GM18511 (cell line): ENCODE measurements around the gene OR10A5.
"Not testable (repeated sequence)": the region's sequence is repeated elsewhere in the genome, so short reads cannot be mapped to it uniquely, and the experiment has no call there.

Experiments
- ATAC-seq: cut with Tn5 transposase; IDR thresholded peaks from one replicate; pipeline ENCODE4 v1.9.1; 2021; ENCODE audit warnings: mild to moderate bottlenecking, moderate library complexity; ENCODE audit not compliant: unreplicated experiment

The OR10A5 gene

GRCh38 chr11:6845383-6845782 is at the start of gene OR10A5:
OR10A5 (plus strand) TSS chr11:6845683; CDS start chr11:6845683, 0 bp downstream.
- ATAC-seq = no peak

DNA sequence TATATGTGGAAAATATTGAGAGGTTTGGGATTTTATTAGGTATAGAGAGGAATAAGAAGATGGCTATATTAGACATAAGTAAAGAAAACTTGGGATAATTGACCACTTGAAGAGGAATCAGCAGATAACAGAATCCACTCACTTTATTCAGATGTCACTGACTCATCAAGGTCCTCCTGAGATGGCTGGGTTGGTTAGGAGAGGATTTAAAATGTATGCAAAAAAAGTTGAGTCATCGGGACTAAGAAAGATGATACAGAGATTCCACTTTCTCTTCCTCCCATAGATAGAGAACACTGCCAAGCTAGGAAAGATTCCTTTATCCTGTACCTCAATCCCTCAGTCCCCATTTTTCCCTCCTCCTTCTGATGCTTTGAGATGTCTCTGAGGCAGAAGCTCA is 46.1 kb upstream of the OR10A5 start, which contains the start of gene OR6A2:
OR6A2 (minus strand) TSS at position 288 of the 400 bp plus-strand sequence. CDS start 3,981 bp downstream, outside the sequence.
- no peak for ATAC-seq

GRCh38 chr11:6801075-6801474 is 44.4 kb upstream of the OR10A5 start:
- not testable (repeated sequence) for ATAC-seq

DNA sequence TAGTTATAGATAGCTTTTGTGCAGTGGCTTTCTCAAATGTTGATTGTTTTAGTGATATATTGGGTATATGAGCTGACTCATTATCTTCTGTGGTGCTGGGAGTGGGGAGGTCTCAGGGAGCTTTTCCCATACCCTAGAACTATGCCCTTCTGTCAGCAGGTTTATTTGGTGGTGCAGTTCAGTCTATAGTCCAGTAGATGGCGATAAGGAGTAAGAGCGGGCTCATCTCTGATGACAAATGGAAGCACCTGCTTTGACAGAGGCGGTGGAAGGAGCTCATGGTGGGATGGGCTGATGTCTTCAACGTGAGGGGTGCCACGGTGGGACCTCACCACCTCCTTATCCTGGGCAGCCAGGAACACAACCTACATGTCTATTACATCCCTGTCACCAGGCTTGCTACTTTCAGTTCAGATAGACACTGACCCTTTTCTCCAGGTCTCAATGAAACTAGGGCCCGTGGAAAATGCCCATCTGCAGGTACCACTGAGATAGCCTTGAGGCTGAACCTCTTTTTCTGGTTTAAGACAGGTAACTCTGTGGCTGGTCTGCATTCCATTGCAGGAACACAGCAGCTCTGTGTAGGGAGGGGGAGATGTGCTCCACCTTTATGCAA is 33.0 kb upstream of the OR10A5 start:
- peak; percentile 95 for ATAC-seq

DNA sequence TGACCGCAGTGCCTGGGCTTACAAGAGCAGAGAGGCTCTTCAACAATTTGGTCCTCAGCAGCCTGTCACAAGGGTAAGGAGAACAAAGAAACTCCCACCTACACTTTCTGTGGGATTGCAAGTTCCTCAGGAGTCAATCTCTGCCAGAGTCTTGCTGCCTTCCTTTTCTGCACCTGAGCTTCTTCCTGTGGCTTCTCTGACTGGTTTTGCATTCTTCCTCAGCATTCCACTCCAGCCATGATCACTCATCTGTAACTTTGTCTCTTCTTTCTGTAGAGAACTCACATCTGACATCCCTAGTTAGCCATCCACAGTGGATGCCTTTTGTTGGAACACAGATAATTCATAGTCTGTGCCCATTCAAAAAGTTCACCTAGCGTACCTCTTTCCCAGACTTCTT is 31.8 kb upstream of the OR10A5 start:
- no peak for ATAC-seq

- no peak for ATAC-seq
Observed at GRCh38 chr11:6817694-6818093, 27.8 kb upstream of the OR10A5 start.

- ATAC-seq = no peak
Observed at GRCh38 chr11:6818967-6819366, 26.5 kb upstream of the OR10A5 start.

- ATAC-seq = no peak
Observed at GRCh38 chr11:6824136-6824823, 21.2 kb upstream of the OR10A5 start.

DNA sequence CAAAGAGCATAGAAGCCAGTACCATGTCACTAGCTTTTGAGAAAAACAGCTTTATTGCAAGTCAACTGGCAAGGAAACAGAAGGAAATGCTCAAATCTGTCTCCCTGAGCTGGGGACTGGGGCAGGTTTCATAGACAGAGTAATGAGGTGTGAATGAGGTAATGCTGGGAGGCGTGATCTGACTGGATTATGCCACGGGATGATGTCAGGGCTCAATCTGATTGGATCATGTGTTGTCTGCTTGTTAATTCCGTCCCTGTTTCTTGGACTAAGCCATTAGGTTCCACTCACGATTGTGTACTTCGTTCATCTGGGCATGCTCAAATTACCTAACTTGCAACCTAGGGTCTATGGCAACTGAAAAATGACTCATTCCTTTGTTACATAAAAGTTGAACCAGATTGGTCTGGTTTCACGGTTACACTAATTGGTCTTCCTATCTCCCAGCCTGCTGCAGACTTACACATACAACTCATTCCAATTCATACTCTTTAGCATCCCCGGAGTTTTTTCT is 20.2 kb upstream of the OR10A5 start:
- ATAC-seq = no peak

- no peak for ATAC-seq
Observed at GRCh38 chr11:6828103-6828502, 17.4 kb upstream of the OR10A5 start.

DNA sequence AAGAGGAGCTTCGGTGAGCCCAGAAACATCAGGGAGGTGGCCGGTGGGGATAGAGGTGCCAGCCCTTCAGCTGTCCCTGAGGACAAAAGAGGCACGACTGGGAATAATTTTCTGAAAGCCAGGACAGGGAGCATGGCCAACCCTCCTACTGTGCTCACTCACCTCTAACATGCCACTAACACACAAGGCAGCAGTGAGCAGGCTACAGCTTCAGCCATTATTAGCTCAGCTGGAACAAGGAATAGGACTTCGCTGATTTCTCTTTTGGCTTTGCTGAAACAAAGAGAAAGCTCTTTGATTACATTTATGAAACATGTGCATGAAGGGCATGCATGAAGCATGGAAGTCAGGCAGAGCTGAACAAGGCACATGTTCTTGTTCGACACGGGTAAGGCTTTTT is 12.1 kb upstream of the OR10A5 start:
- ATAC-seq = no peak

DNA sequence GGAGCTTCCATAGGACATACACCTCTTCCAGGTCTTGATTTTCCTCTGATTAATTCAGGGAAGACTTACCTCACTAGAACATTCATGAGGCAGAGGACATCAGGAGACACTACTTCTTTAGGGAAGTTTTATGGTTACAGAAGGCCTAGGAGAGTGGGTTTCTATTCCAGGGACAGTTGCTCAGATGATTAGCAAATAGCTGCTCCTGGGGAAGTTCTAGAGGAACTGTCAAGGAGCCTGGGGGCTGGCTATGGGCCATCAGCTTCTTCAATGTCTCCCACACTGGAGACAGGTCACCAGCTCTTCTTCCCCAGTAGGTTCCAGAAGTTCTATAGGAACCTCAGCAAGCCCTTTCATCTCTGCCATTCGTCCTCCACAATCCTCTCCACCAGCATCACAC is 11.5 kb upstream of the OR10A5 start:
- no peak for ATAC-seq

GRCh38 chr11:6841694-6842093 is 3.8 kb upstream of the OR10A5 start:
- no peak for ATAC-seq

DNA sequence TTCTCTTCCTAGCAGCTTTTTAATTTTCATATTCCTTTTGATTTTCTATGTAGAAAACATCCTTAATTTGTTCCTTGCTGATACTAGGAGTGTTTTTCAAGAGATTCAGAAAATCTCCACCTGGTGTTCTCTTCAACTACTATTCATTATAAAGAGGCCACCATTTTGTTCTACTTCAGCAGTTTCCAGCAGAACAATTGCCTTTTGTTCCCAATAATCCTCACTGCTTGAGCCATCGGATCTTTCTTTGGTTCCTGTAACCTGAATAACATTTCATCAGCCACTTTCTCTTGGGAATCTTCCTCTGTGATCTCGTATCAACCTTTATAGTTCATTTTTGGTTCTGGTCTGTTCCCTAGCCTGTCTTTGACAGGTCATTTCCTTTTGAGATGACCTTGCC is 1.8 kb upstream of the OR10A5 start:
- ATAC-seq = no peak

DNA sequence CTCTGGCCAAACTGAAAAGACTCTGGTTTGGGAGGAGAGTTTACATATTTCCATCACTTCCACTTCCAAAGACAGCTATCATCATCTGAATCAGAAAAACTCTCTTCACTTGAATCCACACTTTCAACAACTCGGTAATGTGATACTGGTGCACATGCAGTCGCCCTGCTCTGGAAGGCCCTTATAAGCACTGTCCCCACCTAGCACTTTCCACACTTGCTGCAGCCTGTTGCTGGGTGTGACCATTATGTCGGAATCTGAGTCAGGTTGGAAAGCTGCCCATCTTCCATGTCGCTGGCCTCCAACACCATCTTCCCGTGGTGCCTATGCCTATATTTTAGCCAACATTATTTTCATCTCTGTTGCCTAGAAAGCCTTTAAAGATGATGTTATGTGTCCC is 1.1 kb upstream of the OR10A5 start:
- no peak for ATAC-seq

GRCh38 chr11:6850526-6850925 is 5.0 kb downstream of the OR10A5 start:
- ATAC-seq = no peak

- not testable (repeated sequence) for ATAC-seq
Observed at GRCh38 chr11:6854801-6855200, 9.3 kb downstream of the OR10A5 start.

- ATAC-seq = no peak
Observed at GRCh38 chr11:6855971-6856541, 10.6 kb downstream of the OR10A5 start.

- ATAC-seq = peak; percentile 92
Observed at GRCh38 chr11:6856871-6857270, 11.4 kb downstream of the OR10A5 start.

DNA sequence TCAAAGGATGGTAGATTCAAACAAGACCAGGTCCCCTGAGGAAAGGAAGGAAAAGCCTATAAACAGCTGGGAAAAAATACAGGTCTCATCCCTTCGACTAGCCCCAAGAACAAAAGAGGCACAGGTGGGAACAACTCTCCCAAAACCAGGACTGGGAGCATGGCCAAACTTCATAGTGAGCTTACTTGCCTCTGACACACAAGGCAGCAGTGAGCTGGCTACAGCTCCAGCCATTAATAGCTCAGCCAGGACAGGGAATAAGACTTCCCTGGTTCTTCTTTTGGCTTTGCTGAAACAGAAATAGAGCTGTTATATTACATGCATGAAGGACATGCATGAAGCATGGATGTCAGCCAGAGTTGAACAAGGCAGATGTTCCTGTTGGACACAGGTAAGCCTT is 17.5 kb downstream of the OR10A5 start, which contains the start of gene OR10A2:
OR10A2 (plus strand) TSS at position 97 of the 400 bp plus-strand sequence. CDS start 6,698 bp downstream, outside the sequence.
- no peak for ATAC-seq

GRCh38 chr11:6864438-6864837 is 19.0 kb downstream of the OR10A5 start:
- ATAC-seq = no peak

DNA sequence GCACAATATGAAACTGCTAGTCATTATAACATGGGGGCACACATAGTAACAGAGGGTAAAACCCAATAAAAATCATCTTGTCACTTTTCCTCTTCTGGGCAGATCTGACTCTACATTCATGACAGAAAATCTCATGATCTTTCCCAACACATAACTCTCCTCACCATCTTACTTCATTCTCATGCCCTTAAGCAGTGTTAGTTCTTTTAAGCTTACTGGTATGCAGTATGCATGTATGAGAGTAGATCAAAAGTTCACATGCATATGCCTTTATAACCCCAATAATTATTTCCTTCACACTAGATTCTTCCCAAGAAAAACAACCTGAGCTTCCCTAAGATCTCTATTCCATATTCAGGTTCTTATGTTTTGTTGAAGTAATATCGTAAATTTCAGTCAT is 25.8 kb downstream of the OR10A5 start:
- no peak for ATAC-seq
